ENCODE results near the gene RBM5.

- no peak for TF ChIP-seq CTCF (IDR thresholded peaks at IDR 0.05; ENCODE audit: insufficient read depth, low read depth, low read length)
- TF ChIP-seq EZH2 (IDR thresholded peaks at IDR 0.05; ENCODE audit: insufficient read depth, low read length) = no peak
Observed at GRCh38 chr3:50137531-50137930, 48.8 kb downstream of the RBM5 start.
